ENCODE measurements around the gene VPS37D.
"Not testable (repeated sequence)": the region's sequence is repeated elsewhere in the genome, so short reads cannot be mapped to it uniquely, and the experiment has no call there.

- TF ChIP-seq, protein P1, sequence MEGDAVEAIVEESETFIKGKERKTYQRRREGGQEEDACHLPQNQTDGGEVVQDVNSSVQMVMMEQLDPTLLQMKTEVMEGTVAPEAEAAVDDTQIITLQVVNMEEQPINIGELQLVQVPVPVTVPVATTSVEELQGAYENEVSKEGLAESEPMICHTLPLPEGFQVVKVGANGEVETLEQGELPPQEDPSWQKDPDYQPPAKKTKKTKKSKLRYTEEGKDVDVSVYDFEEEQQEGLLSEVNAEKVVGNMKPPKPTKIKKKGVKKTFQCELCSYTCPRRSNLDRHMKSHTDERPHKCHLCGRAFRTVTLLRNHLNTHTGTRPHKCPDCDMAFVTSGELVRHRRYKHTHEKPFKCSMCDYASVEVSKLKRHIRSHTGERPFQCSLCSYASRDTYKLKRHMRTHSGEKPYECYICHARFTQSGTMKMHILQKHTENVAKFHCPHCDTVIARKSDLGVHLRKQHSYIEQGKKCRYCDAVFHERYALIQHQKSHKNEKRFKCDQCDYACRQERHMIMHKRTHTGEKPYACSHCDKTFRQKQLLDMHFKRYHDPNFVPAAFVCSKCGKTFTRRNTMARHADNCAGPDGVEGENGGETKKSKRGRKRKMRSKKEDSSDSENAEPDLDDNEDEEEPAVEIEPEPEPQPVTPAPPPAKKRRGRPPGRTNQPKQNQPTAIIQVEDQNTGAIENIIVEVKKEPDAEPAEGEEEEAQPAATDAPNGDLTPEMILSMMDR (conservative IDR thresholded peaks at IDR 0.05), result not testable (repeated sequence)
- TF ChIP-seq EZH2 (IDR thresholded peaks at IDR 0.05; ENCODE audit: low read depth), result not testable (repeated sequence)
Observed at GRCh38 chr7:73619394-73619793, 48.2 kb upstream of the VPS37D start.

Data from PC-9 (cell line).